ENCODE data around the gene TLE4. TPM values are rescaled to one million over a fixed set of nuclear protein-coding genes. Genes with fewer than 3 reads are reported as not detected.

Gene TLE4
- total and polyA plus RNA-seq, 2 of the 4 experiments (the other 2 are of a cell fraction), result 68.0 to 78.1 TPM

DNA sequence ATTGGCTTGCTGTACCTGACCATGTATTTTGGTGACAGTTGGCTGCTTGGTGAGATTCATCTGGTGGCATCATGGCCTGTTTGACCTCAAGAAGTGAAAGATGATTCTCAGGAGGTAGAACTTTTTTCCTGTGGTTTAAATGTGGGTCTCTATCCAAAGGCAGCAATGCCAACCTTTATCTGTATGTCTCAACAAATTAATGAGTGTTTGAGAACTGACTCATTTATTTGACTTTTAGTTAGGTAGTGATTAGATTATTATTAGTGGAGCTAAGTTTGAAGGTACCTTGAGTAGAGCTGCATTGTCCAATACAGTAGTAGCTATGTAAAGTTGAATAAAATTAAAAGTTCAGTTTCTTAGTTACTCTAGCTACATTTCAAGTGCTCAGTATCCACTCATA is 48.2 kb downstream of the TLE4 start:
- no peak overlapping the region for H2AFZ ChIP-seq (replicated peaks; ENCODE audit: low read length, poor library complexity)
- no peak overlapping the region for H2AK9ac ChIP-seq (replicated peaks; ENCODE audit: low read depth, low read length, poor library complexity)
- H3K9ac ChIP-seq (ENCODE audit: low read depth, low read length), result no peak overlapping the region
- H2BK15ac ChIP-seq (ENCODE audit: low read depth, low read length), result no peak overlapping the region
- in situ Hi-C loops (cut with MboI; ENCODE audit: low sequenced_read_pairs) (no loop called here), intact Hi-C loops (cut with micrococcal nuclease) (no loop called here), dilution Hi-C loops (cut with HindIII; ENCODE audit: low sequenced_read_pairs, unreplicated experiment) (no loop called here)
- no peak for ATAC-seq (ENCODE audit: low read depth)
- no peak overlapping the region for H2BK120ac ChIP-seq (ENCODE audit: low read depth, low read length)
- no peaks in the 10 kb centered on the region for H3K9me3 ChIP-seq (ENCODE audit: control insufficient read depth, insufficient read depth, low read length)
- no peak overlapping the region for H3K27ac ChIP-seq (ENCODE audit: insufficient read depth, low read length)
- H3K36me3 ChIP-seq (ENCODE audit: control insufficient read depth, insufficient read depth, low read length), result peaks cover 1% of the 10 kb centered on the region; the same call in 1 of the 2 replicates
- no peak overlapping the region for H4K5ac ChIP-seq (ENCODE audit: low read depth, low read length)
- no TSS peak for BruUV-seq (replicated peaks)
- H3K27me3 ChIP-seq (ENCODE audit: control insufficient read depth, insufficient read depth, low read length), result no peaks in the 10 kb centered on the region
- ChIA-PET CTCF (no interaction called here), POLR2A (ENCODE audit: unreplicated experiment) (no interaction called here)
- H3K4ac ChIP-seq (ENCODE audit: low read depth, low read length), result no peak overlapping the region
- H3K18ac ChIP-seq (ENCODE audit: low read depth, low read length), result no peak overlapping the region
- no peak overlapping the region for H3K14ac ChIP-seq (replicated peaks; ENCODE audit: low read depth, low read length)
- H3K4me1 ChIP-seq (ENCODE audit: control insufficient read depth, insufficient read depth, low read length), result peaks cover 10% of the 10 kb centered on the region
- TF ChIP-seq USF2 (IDR thresholded peaks at IDR 0.05; ENCODE audit: low read depth, low read length), result no peak
- TF ChIP-seq CEBPB (IDR thresholded peaks at IDR 0.05; ENCODE audit: low read depth, low read length), result no peak
- no peak for TF ChIP-seq NFE2L2 (IDR thresholded peaks at IDR 0.05; ENCODE audit: low read depth, low read length)
- TF ChIP-seq BHLHE40 (IDR thresholded peaks at IDR 0.05; ENCODE audit: low read depth, low read length), result no peak
- no peak for TF ChIP-seq MAFK (IDR thresholded peaks at IDR 0.05; ENCODE audit: low read depth, low read length)
- no peak for TF ChIP-seq MXI1 (IDR thresholded peaks at IDR 0.05; ENCODE audit: borderline replicate concordance, low read depth, low read length)
- TF ChIP-seq, protein P1, sequence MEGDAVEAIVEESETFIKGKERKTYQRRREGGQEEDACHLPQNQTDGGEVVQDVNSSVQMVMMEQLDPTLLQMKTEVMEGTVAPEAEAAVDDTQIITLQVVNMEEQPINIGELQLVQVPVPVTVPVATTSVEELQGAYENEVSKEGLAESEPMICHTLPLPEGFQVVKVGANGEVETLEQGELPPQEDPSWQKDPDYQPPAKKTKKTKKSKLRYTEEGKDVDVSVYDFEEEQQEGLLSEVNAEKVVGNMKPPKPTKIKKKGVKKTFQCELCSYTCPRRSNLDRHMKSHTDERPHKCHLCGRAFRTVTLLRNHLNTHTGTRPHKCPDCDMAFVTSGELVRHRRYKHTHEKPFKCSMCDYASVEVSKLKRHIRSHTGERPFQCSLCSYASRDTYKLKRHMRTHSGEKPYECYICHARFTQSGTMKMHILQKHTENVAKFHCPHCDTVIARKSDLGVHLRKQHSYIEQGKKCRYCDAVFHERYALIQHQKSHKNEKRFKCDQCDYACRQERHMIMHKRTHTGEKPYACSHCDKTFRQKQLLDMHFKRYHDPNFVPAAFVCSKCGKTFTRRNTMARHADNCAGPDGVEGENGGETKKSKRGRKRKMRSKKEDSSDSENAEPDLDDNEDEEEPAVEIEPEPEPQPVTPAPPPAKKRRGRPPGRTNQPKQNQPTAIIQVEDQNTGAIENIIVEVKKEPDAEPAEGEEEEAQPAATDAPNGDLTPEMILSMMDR (conservative IDR thresholded peaks at IDR 0.05; ENCODE audit: low read depth, low read length), result no peak
- TF ChIP-seq RFX5 (IDR thresholded peaks at IDR 0.05; ENCODE audit: low read depth, low read length), result no peak
- no peak for TF ChIP-seq POLR2A (IDR thresholded peaks at IDR 0.05; ENCODE audit: low read depth, low read length)
- TF ChIP-seq ELK1 (IDR thresholded peaks at IDR 0.05; ENCODE audit: borderline replicate concordance, low read depth, low read length), result no peak
- TF ChIP-seq RAD21 (IDR thresholded peaks at IDR 0.05; ENCODE audit: low read length), result no peak
- no peak for TF ChIP-seq MAZ (IDR thresholded peaks at IDR 0.05; ENCODE audit: borderline replicate concordance, low read depth, low read length)
- TF ChIP-seq RCOR1 (IDR thresholded peaks at IDR 0.05; ENCODE audit: insufficient replicate concordance, low read length), result no peak
- no peak overlapping the region for H3K56ac ChIP-seq (ENCODE audit: extremely low read depth, insufficient read depth, low read length)
- peaks cover 7% of the 10 kb centered on the region; the same call in 1 of the 2 replicates for H4K20me1 ChIP-seq (ENCODE audit: insufficient read depth, low read length)
- no peak overlapping the region for H2BK20ac ChIP-seq (ENCODE audit: low read depth, low read length)
- no peak overlapping the region for H4K91ac ChIP-seq (ENCODE audit: insufficient read depth, low read depth, low read length)
- H3K4me2 ChIP-seq (ENCODE audit: low read depth, low read length), result no peak overlapping the region
- peaks cover 6% of the 10 kb centered on the region for H3K9me1 ChIP-seq (ENCODE audit: insufficient read depth, low read length)
- no peak overlapping the region for H2AK5ac ChIP-seq (ENCODE audit: low read depth, low read length)
- no peak overlapping the region for H3K4me3 ChIP-seq (ENCODE audit: insufficient read depth, low read depth, low read length)
- H4K8ac ChIP-seq (ENCODE audit: low read depth in 2 of 2, low read length in 2 of 2), result no peak overlapping the region
- no peak overlapping the region for H3K23ac ChIP-seq (ENCODE audit: low read depth, low read length)
- peaks cover 50 to 74% of the 10 kb centered on the region in 2 experiments for H3K79me1 ChIP-seq (ENCODE audit: low read depth in 1 of 2, low read length in 2 of 2)
- DNase-seq, result no peak
- no peak overlapping the region for H2BK5ac ChIP-seq (ENCODE audit: low read depth, low read length, poor library complexity, severe bottlenecking)

Data from IMR-90 (cell line).